ENCODE results near the gene PROP1.
A peak's percentile ranks its signal among the peaks of the same experiment; 100 is the strongest.

DNA sequence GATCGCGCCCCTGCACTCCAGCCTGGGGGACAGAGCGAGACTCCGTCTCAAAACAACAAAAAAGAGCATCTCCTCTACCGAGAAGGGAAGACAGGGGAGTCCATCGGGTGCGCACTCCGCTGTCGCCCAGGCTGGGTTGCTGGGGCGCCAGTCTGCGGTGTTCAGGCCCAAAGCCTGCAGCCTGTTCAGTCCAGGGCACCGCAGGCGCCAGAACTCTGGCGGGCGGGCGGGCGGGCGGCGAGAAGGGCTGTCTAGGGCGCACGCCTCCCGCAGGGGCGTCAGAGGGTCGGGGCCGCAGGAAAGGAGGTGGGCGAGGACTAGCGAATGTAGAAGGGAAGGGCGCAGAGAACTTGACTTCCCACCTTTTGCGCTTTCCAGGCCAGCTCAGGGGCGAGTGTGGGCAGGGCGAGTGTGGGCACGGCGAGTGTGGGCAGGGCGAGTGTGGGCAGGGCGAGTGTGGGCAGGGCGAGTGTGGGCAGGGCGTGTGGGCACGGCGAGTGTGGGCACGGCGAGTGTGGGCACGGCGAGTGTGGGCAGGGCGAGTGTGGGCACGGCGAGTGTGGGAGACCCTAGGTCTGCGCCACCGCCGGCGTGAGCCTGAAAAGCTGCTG lies 10.5 kb downstream of the PROP1 start:
- TF ChIP-seq, protein P1, sequence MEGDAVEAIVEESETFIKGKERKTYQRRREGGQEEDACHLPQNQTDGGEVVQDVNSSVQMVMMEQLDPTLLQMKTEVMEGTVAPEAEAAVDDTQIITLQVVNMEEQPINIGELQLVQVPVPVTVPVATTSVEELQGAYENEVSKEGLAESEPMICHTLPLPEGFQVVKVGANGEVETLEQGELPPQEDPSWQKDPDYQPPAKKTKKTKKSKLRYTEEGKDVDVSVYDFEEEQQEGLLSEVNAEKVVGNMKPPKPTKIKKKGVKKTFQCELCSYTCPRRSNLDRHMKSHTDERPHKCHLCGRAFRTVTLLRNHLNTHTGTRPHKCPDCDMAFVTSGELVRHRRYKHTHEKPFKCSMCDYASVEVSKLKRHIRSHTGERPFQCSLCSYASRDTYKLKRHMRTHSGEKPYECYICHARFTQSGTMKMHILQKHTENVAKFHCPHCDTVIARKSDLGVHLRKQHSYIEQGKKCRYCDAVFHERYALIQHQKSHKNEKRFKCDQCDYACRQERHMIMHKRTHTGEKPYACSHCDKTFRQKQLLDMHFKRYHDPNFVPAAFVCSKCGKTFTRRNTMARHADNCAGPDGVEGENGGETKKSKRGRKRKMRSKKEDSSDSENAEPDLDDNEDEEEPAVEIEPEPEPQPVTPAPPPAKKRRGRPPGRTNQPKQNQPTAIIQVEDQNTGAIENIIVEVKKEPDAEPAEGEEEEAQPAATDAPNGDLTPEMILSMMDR (IDR thresholded peaks at IDR 0.05; ENCODE audit: insufficient read depth, low read depth, low read length): no peak
- peak; percentile 25 for TF ChIP-seq EZH2 (IDR thresholded peaks at IDR 0.05; ENCODE audit: insufficient read depth, low read length)
